Stimulated activated CD8-positive, alpha-beta memory T cell treated with anti-CD3 and anti-CD28 coated beads, Interleukin-12 subunit alpha, Interleukin-12 subunit beta, amount 100 ng/mL, for 1 hour (primary cell): ENCODE measurements around the gene FKBP5.
"Not testable (repeated sequence)": the region's sequence is repeated elsewhere in the genome, so short reads cannot be mapped to it uniquely, and the experiment has no call there.

Source experiments
- DNase-seq: peaks from one replicate; pipeline ENCODE4 v3.0.0-alpha.2; 2020; ENCODE audit warnings: low read depth

FKBP5 gene

GRCh38 chr6:35586542-35586941, 102.2 kb downstream of the FKBP5 start:
- DNase-seq = no peak

GRCh38 chr6:35585658-35586057, 103.1 kb downstream of the FKBP5 start:
- DNase-seq = no peak

GRCh38 chr6:35583893-35584688, 104.6 kb downstream of the FKBP5 start:
- peak; percentile 61 for DNase-seq

- DNase-seq = no peak
Observed at GRCh38 chr6:35582315-35582714, 106.4 kb downstream of the FKBP5 start.

GRCh38 chr6:35581633-35582032, 107.1 kb downstream of the FKBP5 start:
- no peak for DNase-seq

- DNase-seq = no peak
Observed at GRCh38 chr6:35580836-35581235, 107.9 kb downstream of the FKBP5 start.

GRCh38 chr6:35576682-35577081, 112.0 kb downstream of the FKBP5 start:
- DNase-seq = no peak

- no peak for DNase-seq
Observed at GRCh38 chr6:35573495-35574110, 115.1 kb downstream of the FKBP5 start.

- not testable (repeated sequence) for DNase-seq
Observed at GRCh38 chr6:35570885-35571330, 117.8 kb downstream of the FKBP5 start.

GRCh38 chr6:35569011-35569461, 119.7 kb downstream of the FKBP5 start:
- DNase-seq = no peak

GRCh38 chr6:35566794-35567193, 121.9 kb downstream of the FKBP5 start:
- no peak for DNase-seq

- DNase-seq = no peak
Observed at GRCh38 chr6:35564733-35565132, 124.0 kb downstream of the FKBP5 start.

GRCh38 chr6:35562060-35562459, 126.7 kb downstream of the FKBP5 start:
- DNase-seq = no peak

GRCh38 chr6:35561113-35561512, 127.6 kb downstream of the FKBP5 start:
- DNase-seq = no peak

- no peak for DNase-seq
Observed at GRCh38 chr6:35558571-35558970, 130.1 kb downstream of the FKBP5 start.

GRCh38 chr6:35557239-35557638, 131.5 kb downstream of the FKBP5 start:
- DNase-seq = no peak

GRCh38 chr6:35554811-35555210, 133.9 kb downstream of the FKBP5 start:
- no peak for DNase-seq

- DNase-seq = no peak
Observed at GRCh38 chr6:35553315-35553714, 135.4 kb downstream of the FKBP5 start.

- DNase-seq = peak; percentile 35
Observed at GRCh38 chr6:35552285-35552917, 136.3 kb downstream of the FKBP5 start.

GRCh38 chr6:35550437-35550836, 138.3 kb downstream of the FKBP5 start:
- no peak for DNase-seq

GRCh38 chr6:35547676-35548075, 141.0 kb downstream of the FKBP5 start:
- no peak for DNase-seq

- no peak for DNase-seq
Observed at GRCh38 chr6:35544769-35545361, 143.8 kb downstream of the FKBP5 start.
